GM19468 (cell line): Measurements from ENCODE around the gene MIOX.
A peak's percentile ranks its signal among the peaks of the same experiment; 100 is the strongest.

Experiments
- ATAC-seq: cut with Tn5 transposase; IDR thresholded peaks from one replicate; pipeline ENCODE4 v1.9.1; 2021; ENCODE audit warnings: mild to moderate bottlenecking, moderate library complexity, moderate number of reproducible peaks; ENCODE audit not compliant: unreplicated experiment; ENCODE audit errors: extremely low read depth

The MIOX gene

DNA sequence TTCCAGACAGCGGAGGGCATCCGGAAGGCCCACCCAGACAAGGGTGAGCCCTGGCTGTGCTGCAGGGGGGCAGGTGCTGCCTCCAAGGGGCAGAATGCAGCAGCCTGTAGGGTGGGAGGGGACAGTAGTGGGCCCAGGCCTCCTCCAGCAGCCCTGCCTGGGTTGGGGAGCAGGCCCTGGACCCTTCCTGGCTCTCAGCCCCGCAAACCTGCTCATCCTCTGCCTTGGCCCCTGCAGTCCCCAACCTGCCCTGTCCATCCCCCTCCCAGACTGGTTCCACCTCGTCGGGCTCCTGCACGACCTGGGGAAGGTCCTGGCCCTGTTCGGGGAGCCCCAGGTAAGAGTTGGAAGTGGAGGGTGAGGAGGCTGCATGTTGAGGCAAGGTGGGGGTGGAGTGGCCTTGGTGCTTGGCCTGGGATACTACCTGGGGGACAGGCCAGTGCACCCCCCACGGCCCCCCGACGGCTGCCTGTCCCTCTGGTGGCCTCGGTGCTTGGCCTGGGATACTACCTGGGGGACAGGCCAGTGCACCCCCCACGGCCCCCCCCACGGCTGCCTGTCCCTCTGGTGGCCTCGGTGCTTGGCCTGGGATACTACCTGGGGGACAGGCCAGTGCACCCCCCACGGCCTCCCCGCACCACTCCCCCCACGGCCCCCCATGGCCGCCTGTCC, 1.5 kb downstream of the MIOX start:
- no peak for ATAC-seq

DNA sequence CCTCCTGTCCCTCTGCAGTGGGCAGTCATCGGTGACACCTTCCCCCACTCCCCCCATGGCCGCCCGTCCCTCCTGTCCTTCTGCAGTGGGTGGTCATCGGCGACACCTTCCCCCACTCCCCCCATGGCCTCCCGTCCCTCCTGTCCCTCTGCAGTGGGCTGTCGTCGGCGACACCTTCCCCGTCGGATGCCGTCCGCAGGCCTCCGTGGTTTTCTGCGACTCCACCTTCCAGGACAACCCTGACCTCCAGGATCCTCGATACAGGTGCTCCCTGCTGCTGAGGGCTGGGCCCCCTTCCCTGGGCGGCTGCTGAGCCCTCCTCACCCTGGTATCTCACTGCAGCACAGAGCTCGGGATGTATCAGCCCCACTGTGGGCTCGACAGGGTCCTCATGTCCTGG, 2.2 kb downstream of the MIOX start:
- no peak for ATAC-seq

DNA sequence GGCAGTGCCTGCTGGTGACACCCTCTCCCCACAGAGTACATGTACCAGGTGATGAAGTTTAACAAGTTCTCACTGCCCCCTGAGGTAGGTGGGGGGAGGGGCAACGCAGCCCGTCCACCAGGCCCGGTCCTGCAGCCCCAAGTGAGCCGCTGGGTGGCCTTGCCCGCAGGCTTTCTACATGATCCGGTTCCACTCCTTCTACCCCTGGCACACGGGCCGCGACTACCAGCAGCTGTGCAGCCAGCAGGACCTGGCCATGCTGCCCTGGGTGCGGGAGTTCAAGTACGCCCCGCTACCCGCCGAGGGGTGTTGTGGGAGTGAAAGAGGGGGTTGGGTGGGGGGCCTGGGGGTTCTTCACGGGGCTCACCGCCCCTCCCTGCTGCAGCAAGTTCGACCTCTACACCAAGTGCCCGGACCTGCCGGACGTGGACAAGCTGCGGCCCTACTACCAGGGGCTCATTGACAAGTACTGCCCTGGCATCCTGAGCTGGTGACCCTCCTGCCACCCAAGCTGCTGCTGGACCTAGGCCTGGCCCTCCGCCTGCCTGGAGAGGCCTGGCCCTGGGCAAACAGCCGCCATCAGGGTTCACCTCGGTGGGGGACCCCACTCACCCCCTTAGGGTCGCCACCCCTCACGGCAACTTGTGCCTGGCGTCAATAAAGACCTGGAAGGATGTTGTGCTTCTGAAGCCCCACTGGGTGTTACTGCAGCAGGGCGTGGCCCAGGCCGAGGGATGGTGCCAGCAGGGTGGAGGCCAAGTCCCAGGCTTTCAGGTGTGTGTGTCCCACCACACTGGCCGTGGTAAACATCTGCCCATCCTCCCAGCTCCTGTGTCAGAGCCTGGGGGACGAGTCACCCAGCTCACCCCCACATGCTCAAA, 2.9 kb downstream of the MIOX start:
- no peak for ATAC-seq

DNA sequence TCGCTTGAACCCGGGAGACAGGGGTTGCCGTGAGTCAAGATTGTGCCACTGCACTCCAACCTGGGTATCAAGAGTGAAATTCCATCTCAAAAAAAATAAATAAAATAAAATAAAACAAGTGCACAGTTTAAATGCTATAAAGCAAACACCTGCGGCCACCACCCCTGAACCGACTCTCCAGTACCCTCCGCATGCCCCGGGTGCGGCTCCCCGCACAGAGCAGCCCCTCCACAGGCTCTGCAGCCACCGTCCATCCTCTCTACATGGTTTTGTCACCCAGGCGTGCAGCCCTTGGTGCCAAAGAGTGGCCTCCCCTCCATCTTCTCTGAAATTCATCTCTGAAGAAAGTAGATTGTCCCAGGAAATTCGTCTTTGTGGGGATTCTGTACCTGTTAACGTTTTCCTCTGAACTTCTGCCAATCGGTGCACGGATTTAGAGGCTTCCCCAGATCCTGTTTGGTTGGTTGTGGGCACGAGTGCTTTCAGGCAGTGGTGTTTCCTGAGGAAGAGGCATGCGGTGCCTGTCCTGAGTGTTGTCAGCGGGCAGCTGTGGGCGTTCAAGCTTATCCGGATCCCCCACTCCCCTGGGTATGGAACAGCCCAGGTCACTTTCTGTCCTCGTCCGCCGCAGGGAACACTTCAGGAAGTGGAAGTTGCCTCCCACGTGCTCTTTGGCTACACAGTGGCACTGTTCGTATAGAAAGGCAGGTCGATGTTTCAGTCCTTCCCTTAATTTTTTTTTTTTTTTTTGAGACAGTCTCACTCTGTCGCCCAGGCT, 4.1 kb downstream of the MIOX start:
- no peak for ATAC-seq

DNA sequence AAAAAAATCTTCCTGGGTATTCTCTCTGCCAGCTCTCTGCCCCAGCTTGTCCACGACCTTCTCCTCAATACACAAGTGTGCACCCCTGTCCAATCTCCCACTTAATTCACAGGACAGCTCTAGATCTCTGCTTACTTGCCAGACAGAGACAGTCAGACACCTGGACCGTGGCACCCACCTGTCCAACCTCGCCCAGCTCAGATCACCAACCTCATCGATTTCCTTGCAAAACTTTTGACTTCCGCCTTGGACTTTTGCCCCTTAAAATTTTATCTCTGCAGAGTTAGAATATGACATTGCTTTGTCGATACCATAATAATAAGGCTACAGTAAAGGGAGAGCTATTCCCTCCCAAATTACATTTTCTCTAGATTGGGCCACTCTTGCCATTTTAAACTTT, 10.4 kb downstream of the MIOX start:
- ATAC-seq, result no peak

DNA sequence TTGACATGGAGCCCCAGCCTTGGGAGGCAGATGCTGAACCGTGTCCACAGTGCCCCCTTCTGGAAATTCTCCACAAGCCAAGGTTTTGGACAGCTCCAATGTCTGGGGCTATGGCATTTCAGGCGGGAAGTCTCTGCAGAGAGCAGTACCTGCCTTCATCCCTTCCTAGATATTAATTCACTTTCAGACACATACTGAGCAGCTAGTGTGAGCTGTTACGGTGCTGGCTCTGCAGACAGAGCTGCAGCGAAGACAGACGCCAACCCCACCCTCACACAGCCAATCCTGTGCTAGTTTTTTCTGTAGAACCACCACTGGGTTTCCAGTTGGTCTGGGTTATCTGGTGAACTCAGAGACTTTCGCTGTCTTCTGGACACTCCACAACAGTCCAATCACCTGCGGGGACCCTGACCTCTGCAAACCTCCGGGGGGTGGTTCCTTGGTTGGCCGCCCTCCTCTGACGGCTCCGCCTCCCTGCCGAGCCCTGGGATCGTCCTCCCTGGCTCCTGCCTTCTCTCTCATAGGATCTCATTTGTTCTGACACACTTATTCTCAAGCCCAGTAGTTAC, 11.7 kb downstream of the MIOX start:
- no peak for ATAC-seq

DNA sequence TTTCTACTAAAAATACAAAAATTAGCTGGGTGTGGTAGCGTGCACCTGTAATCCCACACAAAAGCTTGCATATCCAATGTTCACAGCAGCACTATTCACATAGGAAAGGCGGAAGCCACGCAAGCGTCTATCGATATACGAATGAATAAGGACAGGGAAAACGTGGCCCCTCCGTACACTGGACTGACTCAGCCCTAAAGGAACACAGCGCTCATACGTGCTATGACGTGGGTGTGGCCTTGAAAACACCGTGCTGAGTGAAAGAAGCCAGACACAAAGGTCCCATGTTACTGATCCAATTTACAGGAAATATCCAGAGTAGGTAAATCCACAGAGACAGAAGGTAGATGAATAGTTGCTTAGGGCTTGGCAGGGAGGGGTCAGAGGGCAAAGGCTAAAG, 13.8 kb downstream of the MIOX start:
- no peak for ATAC-seq

DNA sequence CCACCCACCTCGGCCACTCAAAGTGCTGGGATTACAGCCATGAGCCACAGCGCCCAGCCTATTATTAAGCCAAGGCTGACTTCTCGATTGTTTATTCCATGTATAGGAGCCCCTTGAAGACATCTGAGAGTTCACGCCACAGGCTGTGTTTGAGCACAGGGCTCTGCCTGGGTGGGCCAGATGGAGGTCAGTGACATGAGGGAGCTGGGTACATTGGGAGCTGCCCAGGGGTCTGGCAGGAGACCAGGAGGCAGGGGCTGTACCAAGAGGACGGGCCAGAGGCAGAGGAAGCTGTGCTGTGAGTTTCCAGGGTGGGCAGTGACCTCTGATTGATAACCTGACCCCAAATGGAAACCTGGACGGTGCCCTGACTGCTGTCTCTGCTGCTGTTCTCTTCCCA, 15.4 kb downstream of the MIOX start:
- ATAC-seq, result no peak

DNA sequence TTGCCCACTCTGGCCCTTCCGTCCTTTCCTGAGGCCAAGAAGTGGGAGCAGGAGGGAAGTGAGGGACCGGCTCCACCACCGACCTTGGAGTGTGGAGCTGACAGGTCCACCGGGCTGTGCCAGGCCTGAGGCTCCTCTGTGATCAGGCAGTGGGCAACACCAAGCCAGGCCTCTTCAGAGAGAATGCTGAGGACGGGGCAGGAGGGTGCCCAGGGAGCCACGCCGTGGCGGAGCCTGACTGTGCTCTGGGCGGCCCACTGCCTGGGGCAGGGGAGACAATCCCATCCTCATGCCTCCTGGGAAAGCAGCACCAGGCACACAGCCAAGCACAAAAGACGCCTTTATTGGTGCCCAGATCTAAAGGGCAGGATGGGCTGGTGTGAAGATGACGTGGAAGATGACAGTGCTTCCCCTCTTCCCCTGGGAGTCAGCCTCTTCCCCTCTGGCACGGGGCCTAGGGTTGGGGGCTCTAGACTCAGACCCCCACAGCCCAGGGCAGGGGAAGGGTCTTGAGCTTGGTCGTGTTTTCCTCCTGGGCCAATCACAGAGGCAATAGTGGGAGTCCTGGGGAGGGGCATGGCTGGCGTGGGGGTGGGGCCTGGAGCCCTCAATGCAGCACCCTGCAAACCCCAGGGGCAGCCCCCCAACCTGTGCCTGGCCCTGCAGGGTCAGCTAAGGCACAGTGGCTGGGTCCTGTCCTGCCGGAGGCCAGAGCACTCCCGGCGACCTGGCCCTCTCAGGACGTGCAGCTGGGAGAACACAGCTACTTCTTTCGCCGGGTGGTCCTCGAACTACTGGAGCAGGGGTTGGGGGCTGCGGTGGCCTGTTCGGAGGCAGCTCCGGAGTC, 16.2 kb downstream of the MIOX start:
- no peak for ATAC-seq

DNA sequence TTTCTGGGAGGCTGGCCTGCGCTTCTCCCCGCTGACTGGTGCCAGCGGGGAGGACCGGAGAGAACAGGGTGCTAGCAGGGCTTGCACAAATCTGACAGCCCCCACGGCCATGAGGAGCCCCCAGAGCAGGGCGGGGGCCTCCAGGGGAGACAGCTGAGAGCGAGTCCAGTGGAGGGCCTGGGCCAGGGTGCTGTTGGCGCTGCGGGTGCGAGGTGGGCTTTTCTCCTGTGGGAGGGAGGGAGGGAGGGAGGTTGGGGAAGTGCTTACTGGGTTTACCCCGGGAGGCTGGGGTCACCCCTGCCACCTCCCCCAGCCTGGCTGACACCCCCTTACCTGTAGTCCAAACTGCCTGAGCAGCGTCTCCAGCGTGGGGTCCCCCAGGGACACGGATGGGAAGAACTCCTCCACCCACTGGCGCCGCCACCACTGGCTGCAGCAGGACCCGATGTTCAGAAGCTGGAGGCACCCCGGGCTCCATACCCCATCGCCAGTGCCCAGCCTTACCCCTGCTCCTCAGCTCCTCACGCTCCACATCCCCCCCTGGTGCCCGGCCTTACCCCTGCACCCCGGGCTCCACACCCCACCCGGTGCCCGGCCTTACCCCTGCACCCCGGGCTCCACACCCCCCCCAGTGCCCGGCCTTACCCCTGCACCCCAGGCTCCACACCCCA, 17.0 kb downstream of the MIOX start:
- no peak for ATAC-seq

DNA sequence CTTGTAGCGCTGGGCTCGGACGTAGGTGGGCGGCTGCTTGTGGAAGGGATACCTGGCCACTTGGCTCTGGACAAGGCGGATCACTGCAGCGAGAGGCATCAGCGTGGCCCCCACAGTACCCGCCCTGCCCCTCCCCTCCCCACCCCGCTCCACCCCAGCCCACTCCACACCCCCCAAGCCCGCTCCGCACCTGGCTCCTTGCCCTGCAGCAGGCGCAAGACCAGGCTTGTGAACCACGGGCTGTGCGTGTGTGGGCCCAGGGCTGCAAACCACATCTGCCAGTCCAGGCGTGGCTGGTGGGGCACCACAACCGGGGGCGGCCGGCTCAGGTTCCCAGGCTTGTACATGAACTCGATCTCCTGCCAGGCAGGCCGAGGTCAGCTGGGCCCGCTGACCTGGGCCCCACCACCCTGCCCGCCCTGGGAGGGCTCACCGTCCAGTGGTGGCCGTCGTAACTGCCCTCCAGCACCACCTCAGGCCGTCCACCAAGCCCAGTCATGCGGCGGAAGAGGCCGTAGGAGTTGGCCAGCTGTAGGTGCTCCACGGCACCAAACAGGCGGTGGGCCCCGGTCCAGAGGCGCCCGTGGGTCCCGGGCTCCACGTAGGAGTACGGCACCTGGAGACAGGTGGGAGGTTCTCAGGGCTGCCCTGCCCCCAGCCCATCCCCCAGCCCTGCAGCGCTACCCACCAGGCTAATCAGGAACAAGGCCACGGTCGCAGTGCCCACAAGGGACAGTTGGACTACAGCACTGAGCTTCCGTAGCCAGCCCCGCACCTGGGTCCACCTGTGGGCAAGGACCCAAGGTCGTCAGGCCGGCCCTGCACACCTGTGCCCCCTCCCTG, 17.9 kb downstream of the MIOX start:
- no peak for ATAC-seq

DNA sequence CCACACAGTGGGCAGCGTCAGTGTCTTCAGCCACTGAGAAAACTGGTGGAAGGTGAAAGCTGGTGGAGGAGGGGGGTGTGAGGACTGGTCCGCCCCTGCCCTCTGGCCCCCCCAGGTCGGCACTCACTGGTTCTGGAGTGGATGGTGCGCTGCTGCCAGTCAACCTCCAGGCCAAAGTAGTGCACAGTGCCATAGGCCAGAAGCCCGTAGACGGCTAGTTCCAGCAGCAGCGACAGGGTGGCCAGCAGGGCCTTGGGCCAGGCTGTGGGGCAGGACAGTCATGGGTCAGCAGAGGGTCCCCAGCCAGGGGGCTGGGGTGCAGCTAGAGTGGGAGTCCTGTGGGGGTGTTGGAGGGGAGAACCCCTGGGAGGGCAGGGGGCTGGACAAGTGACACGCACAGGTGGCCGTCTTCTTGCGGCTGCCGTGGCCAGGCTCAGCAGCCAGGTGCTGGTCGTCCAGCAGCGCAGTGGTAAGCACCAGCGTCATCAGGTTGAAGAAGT, 18.7 kb downstream of the MIOX start:
- ATAC-seq, result no peak

DNA sequence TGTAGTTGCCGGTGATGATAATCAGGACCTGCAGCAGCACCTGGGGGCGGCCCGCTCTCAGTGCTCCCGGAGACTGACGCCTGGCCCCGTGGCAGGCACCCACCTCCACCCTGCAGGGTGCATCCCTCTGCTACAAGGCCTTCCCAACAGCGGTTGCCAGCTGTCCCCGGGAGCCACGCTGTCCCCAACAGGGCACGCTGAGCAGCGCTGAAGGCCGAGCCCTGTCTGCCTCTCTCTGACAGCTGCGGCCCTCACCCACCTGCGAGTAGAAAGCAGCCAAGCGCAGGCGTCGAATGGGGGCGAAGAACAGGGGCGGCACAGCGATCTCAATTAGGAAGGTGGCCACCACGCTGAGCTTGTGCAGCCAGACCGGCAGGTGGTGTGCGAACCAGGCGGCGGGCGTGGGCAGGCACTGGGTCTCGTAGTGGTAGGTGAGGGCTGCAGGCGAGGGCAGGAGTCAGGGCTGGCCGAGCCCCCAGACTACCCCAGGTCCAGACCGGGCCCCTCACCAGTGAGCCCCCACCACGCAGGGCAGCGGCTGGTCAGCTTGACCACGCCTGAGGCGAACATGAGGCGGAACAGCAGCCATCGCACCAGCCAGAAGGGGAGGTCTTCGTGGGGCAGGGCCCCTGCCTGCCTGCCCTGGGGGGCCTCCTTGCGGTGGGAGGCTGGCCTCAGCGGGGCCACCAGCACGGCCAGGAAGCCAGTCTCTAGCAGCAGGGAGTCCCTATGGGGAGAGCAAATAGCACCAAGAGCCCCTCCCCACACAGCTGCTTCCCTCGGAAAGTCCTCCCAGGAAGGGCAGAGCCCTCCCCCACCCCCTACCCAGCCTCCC, 19.3 kb downstream of the MIOX start:
- ATAC-seq, result no peak

DNA sequence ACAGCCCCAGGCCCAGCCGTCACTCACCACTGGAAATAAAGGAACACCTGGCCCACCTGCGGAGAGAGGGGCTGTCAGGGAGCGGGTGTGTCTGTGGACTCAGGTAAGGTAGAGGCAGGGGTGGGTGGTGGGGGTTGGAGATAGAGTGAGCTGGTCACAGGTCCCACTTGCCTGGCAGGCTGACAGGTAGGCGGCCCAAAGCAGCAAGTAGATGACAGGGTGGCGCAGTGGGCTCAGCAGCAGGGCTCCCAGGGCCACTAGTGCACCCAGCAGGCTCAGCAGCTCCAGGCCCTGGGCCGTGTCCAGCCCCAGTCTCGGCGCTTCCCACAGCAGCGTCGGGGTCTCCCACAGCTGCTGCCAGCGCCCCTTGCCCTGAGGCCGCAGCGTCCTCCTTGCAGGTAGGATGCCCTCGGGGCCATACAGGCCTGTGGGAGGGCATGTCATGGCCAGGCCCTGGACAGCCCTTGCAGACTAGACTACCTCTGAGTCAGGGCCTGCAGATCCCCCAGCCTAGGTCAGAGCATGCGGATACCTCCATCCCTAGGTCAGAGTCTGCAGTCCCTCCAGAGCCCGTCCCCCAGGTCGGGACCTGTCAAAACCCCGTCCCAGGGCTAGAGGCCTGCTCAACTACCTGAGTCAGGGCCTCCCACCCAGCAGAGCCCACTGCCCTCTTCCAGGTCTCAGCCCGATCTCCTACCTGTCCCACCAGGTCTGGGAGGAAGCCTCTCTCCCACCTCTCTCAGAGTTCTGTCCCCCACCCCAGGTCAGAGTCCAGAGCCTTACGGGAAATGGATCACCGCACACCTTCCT, 20.2 kb downstream of the MIOX start:
- no peak for ATAC-seq

DNA sequence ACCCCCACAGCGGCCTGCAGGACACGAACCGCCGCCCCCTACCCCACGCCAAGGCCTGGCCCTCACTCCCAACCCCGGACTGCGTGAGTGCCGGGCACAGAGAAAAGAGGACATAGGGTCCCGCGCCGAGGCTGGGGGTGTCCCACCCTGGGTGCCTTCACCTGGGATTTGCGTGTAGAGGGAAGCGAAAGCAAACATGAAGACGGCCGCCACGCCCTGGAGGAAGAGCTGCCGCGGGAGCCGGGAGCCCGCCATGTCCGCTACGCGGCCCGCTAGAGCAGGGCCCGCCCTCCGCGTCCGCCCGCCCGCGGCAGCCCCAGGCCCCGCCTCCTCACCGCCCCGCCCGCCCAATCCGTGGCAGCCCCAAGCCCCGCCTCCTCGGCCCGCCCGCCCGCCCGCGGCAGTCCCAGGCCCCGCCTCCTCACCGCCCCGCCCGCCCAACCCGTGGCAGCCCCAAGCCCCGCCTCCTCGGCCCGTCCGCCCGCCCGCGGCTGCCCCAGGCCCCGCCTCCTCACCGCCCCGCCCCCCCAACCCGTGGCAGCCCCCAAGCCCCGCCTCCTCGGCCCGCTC, 20.8 kb downstream of the MIOX start, which contains the start of gene LMF2:
TSS of gene LMF2 (minus strand) at position 282 of the 570 bp plus-strand sequence. CDS start at position 255, 27 bp downstream.
- ATAC-seq, result peak; percentile 22
